Measurements from ENCODE around the gene PAM.

PAM gene

DNA sequence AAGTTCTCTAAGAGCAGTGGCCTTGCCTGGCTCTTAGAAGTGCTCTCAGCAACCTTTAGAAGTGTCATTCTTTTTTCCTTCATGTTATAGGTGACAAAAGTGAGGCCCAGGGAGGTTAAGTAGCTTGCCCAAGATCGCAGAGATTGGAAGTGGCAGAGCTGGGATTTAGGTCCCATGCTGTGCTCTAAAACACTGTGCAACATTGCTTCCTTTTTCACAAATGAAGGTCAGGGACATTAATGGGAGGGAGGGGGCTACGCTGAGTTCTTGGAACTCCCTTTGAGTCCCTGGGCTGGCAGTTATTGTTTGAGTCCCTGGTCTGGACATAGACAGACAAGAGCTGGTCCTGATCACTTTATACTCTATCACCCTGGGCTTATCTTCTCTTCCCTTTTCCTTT, 45.3 kb downstream of the PAM start:
- TF ChIP-seq, protein P1, sequence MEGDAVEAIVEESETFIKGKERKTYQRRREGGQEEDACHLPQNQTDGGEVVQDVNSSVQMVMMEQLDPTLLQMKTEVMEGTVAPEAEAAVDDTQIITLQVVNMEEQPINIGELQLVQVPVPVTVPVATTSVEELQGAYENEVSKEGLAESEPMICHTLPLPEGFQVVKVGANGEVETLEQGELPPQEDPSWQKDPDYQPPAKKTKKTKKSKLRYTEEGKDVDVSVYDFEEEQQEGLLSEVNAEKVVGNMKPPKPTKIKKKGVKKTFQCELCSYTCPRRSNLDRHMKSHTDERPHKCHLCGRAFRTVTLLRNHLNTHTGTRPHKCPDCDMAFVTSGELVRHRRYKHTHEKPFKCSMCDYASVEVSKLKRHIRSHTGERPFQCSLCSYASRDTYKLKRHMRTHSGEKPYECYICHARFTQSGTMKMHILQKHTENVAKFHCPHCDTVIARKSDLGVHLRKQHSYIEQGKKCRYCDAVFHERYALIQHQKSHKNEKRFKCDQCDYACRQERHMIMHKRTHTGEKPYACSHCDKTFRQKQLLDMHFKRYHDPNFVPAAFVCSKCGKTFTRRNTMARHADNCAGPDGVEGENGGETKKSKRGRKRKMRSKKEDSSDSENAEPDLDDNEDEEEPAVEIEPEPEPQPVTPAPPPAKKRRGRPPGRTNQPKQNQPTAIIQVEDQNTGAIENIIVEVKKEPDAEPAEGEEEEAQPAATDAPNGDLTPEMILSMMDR (IDR thresholded peaks at IDR 0.05), result no peak
- peaks cover 5% of the 10 kb centered on the region for H3K36me3 Mint-ChIP-seq (ENCODE audit: low read depth)
- peaks cover 3% of the 10 kb centered on the region for H3K9me3 Mint-ChIP-seq
- H3K27me3 Mint-ChIP-seq (ENCODE audit: low read depth, poor library complexity), result no peaks in the 10 kb centered on the region
- peaks cover 50% of the 10 kb centered on the region for H3K4me1 Mint-ChIP-seq
- H3K27ac Mint-ChIP-seq, result peak overlapping the region; percentile 70
- H3K4me3 Mint-ChIP-seq, result no peak overlapping the region
- DNase-seq, result no peak

DNA sequence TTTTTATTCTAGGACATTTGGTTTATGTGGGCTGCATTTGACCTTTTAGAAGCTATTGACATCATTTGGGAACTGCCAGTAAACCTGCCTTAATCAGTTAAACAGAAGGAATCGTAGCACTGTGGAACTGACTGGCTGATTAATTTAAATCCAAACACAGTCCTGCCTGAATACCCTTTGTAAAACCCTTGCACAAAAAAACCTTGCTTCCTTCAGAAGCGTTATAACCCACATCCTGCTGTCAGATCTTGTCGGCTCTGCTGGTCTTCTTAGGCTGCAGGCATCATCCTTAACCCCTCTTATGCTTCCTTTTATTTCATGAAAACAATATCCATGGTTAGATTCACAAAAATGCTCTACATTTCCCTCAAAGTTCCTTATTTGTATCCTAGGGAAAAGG, 46.3 kb downstream of the PAM start:
- peaks cover 41% of the 10 kb centered on the region for H3K4me1 Mint-ChIP-seq
- H3K9me3 Mint-ChIP-seq, result peaks cover 3% of the 10 kb centered on the region
- H3K4me3 Mint-ChIP-seq, result no peak overlapping the region
- peak overlapping the region; percentile 88 for H3K27ac Mint-ChIP-seq
- no peak for DNase-seq
- TF ChIP-seq, protein P1 (IDR thresholded peaks at IDR 0.05), result no peak
- peaks cover 5% of the 10 kb centered on the region for H3K36me3 Mint-ChIP-seq (ENCODE audit: low read depth)
- no peaks in the 10 kb centered on the region for H3K27me3 Mint-ChIP-seq (ENCODE audit: low read depth, poor library complexity)

DNA sequence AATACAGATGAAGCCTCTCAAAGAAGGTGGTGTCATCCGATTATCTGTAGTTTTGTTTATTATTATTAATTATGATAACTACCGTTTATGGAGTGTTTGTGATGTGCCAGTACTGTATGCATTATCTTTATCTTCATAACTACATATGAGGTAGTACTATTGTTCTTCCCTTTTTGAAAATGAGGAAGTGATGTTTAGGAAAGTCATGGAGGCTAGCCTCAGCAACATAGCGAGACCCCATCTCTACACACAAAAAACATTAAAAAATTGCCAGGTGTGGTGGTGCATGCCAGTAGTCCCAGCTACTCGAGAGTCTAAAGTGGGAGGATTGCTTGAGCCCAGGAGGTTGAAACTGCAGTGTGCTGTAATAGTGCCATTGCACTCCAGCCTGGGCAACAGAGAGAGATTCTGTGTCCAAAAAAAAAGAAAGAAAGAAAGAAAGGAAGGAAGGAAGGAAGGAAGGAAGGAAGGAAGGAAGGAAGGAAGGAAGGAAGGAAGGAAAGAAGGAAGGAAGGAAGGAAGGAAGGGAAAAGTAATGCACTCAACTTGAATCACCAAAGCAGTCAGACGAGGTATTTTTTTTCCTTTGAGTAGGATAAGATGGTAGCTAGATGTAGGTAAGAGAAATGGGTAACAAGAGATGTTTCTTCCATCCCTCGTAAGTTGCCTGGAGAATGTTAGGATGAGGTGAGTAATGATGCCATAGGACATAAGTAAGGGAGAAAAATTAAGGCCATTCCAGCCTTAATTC, 47.8 kb downstream of the PAM start:
- TF ChIP-seq, protein P1 (IDR thresholded peaks at IDR 0.05), result no peak
- Mint-ChIP-seq H3K27ac (no peak overlapping the region), H3K9me3 (peaks cover 3% of the 10 kb centered on the region), H3K27me3 (ENCODE audit: low read depth, poor library complexity) (no peaks in the 10 kb centered on the region), H3K36me3 (ENCODE audit: low read depth) (peaks cover 5% of the 10 kb centered on the region), H3K4me1 (peaks cover 46% of the 10 kb centered on the region), H3K4me3 (no peak overlapping the region)
- no peak for DNase-seq

DNA sequence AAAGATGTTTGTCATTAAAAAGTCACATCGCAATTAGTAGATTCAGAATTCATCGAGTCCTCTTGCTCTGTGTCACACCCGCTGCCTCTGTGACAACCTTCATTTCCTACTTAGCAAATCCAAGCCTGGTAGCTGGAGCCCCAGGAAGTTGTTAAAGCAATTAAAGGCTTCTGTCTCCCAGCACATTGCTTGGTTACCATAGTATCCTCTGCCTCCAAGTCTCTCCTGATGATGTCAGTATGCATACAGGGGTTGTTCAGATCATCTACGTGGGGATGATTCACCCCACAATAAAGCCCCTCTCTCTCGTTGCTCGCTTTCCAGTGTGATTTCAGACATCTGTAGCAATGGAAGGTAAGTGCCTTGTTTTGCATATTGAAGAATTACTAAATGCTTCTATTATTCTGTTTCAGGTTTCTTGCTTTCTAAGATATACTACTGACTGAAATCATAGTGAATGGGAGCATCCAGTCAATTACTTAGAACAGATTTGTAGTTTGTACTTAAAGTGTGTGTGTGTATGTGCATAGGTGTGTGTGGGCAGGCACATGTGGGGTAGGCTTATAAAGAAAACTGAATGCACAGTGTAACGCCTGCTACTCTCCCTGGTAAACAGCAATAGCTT, 52.9 kb downstream of the PAM start:
- H3K36me3 Mint-ChIP-seq (ENCODE audit: low read depth), result peaks cover 6% of the 10 kb centered on the region
- peaks cover 34% of the 10 kb centered on the region for H3K4me1 Mint-ChIP-seq

DNA sequence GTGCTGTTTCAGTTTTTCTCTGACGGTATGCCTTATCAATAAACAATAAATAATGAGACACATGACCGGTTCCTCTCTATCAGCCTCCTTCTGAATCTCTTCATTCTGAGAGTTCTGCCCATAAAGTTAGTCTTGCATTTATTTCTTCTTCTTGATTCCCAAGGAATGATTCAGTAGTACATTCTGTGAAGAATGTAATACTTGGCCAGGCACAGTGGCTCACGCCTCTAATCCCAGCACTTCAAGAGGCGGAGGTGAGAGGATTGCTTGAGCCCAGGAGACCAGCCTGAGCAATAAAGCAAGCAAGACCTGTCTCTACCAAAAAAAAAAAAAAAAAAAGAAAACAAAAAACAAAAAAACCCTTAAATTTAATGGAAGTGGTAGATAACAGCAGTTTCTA, 53.9 kb downstream of the PAM start:
- H3K27ac Mint-ChIP-seq, result no peak overlapping the region
- peaks cover 24% of the 10 kb centered on the region for H3K4me1 Mint-ChIP-seq
- H3K9me3 Mint-ChIP-seq, result no peaks in the 10 kb centered on the region
- no peak for DNase-seq
- TF ChIP-seq, protein P1 (IDR thresholded peaks at IDR 0.05), result no peak
- no peak overlapping the region for H3K4me3 Mint-ChIP-seq
- H3K36me3 Mint-ChIP-seq (ENCODE audit: low read depth), result peaks cover 6% of the 10 kb centered on the region
- H3K27me3 Mint-ChIP-seq (ENCODE audit: low read depth, poor library complexity), result peaks cover 2% of the 10 kb centered on the region

More for the DNA sequence above, 52.9 kb downstream of the PAM start:
- Mint-ChIP-seq H3K27me3 (ENCODE audit: low read depth, poor library complexity) (peaks cover 2% of the 10 kb centered on the region), H3K4me3 (no peak overlapping the region), H3K27ac (peak overlapping the region; percentile 1), H3K9me3 (no peaks in the 10 kb centered on the region)
- no peak for DNase-seq
- TF ChIP-seq, protein P1 (IDR thresholded peaks at IDR 0.05), result no peak

All from nephron progenitor cell (in vitro differentiated cells).